H1 (cell line): ENCODE results near the gene FHIT.

ENCODE experiments used
- CEBPB ChIP-seq: IDR thresholded peaks from 2 replicates; pipeline ENCODE4 v1.6.1; 2012; ENCODE audit warnings: low read depth, low read length
- CTCF ChIP-seq, 3 experiments: IDR thresholded peaks; 1 replicate in 2 of 3; 2 replicates in 1 of 3; pipeline versions ENCODE4 v1.5.1 to v1.6.1; 2011; ENCODE audit warnings: low read length in 3 of 3, mild to moderate bottlenecking in 3 of 3, inconsistent platforms in 2 of 3, low read depth in 1 of 3, moderate library complexity in 1 of 3; ENCODE audit not compliant: insufficient read depth in 1 of 3; ENCODE audit errors: control extremely low read depth in 1 of 3
- EGR1 ChIP-seq: IDR thresholded peaks from 2 replicates; pipeline ENCODE4 v1.6.1; 2011; ENCODE audit warnings: low read depth, low read length, borderline replicate concordance
- EZH2 ChIP-seq: fragments of 200-600 bp; sonication (generic); IDR thresholded peaks from 2 replicates; pipeline ENCODE4 v1.7.1; 2012; ENCODE audit warnings: low read depth, mild to moderate bottlenecking, moderate library complexity, low read length, inconsistent platforms; ENCODE audit not compliant: severe bottlenecking
- HDAC2 ChIP-seq, 2 experiments: fragments of 300-600 bp in 1 of 2; sonication (generic) in 1 of 2; IDR thresholded peaks; 2 replicates each; pipeline ENCODE4 v1.6.1; 2011 to 2012; ENCODE audit warnings: low read depth in 2 of 2, low read length in 2 of 2, mild to moderate bottlenecking in 2 of 2, moderate library complexity in 2 of 2, borderline replicate concordance in 1 of 2, inconsistent platforms in 1 of 2
- POLR2A ChIP-seq, 2 experiments: IDR thresholded peaks; 1 replicate in 1 of 2; 2 replicates in 1 of 2; pipeline ENCODE4 v1.6.1; 2011; ENCODE audit warnings: low read depth in 2 of 2, low read length in 2 of 2, mild to moderate bottlenecking in 2 of 2; ENCODE audit errors: control extremely low read depth in 1 of 2
- SRF ChIP-seq: IDR thresholded peaks from 2 replicates; pipeline ENCODE4 v1.6.1; 2011; ENCODE audit warnings: mild to moderate bottlenecking, low read depth, low read length, moderate library complexity
- TF ChIP-seq, protein P1 (sequence below): IDR thresholded peaks from 2 replicates; pipeline ENCODE4 v1.6.1; 2011; ENCODE audit warnings: low read depth, mild to moderate bottlenecking, low read length; ENCODE audit not compliant: insufficient read depth
- TF ChIP-seq, protein P2 (sequence below): IDR thresholded peaks from 2 replicates; pipeline ENCODE4 v1.6.1; 2011; ENCODE audit warnings: low read length, improper control_type of control experiment

DNA sequence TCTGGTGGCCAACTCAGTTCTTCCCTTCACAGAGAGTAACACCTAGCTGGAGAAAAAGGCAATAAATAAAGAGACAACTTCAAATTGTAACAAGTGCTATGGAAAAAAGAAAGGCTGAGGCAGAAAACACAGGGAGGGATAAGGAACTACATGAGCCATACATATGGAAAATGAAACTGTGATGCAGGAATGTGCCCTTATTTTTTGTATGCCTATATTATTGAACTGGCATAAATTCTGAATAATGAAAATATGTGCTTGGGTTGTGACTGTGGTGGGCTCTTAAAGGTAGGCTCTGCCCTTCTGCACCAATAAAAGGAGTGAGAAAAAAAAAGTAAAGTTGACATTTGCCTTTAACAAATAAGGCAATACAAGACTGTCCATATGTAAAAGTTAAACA, 19.6 kb downstream of the FHIT start:
- TF ChIP-seq, protein P1, sequence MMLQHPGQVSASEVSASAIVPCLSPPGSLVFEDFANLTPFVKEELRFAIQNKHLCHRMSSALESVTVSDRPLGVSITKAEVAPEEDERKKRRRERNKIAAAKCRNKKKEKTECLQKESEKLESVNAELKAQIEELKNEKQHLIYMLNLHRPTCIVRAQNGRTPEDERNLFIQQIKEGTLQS = no peak
- TF ChIP-seq EGR1 (no peak), CTCF (IDR thresholded peaks at IDR 0.05; ENCODE audit: control extremely low read depth in 1 of 3, insufficient read depth in 1 of 3, low read depth in 1 of 3, low read length in 3 of 3) (no peak), SRF (no peak), HDAC2 (IDR thresholded peaks at IDR 0.05; ENCODE audit: borderline replicate concordance in 1 of 2, low read depth in 2 of 2, low read length in 2 of 2) (no peak), POLR2A (IDR thresholded peaks at IDR 0.05; ENCODE audit: control extremely low read depth in 1 of 2, low read depth in 2 of 2, low read length in 2 of 2) (no peak), CEBPB (no peak), EZH2 (no peak)
- TF ChIP-seq, protein P2, sequence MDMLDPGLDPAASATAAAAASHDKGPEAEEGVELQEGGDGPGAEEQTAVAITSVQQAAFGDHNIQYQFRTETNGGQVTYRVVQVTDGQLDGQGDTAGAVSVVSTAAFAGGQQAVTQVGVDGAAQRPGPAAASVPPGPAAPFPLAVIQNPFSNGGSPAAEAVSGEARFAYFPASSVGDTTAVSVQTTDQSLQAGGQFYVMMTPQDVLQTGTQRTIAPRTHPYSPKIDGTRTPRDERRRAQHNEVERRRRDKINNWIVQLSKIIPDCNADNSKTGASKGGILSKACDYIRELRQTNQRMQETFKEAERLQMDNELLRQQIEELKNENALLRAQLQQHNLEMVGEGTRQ = no peak
